GM13977 (cell line): ENCODE data around the gene LIPT2.

Source experiments
- DNase-seq: peaks from one replicate; pipeline ENCODE4 v3.0.0; 2012; ENCODE audit warnings: low spot score
- CTCF ChIP-seq: IDR thresholded peaks from 2 replicates; pipeline ENCODE4 v1.5.1; 2012; ENCODE audit warnings: mild to moderate bottlenecking, control low read depth; ENCODE audit not compliant: insufficient read depth; ENCODE audit errors: extremely low read depth, missing control alignments
- in situ Hi-C: fragments of 300-500 bp; cut with MboI; formaldehyde crosslinking; loops from one replicate; pipeline ENCODE4 v1.12.0; 2022; ENCODE audit warnings: low sequenced_read_pairs, low pct_unique_long_range_greater_than_20kb, mixed read lengths, inconsistent platforms; ENCODE audit not compliant: unreplicated experiment

LIPT2 gene

GRCh38 chr11:74485868-74486267 is 7.7 kb downstream of the LIPT2 start:
- in situ Hi-C loops, result no loop called here

GRCh38 chr11:74480688-74481417 is 12.7 kb downstream of the LIPT2 start:
- in situ Hi-C loops, result no loop called here
- TF ChIP-seq CTCF, result no peak
- DNase-seq, result no peak

More at GRCh38 chr11:74485868-74486267, 7.7 kb downstream of the LIPT2 start:
- no peak for DNase-seq
- no peak for TF ChIP-seq CTCF

- no peak for TF ChIP-seq CTCF
- in situ Hi-C loops, result no loop called here
- DNase-seq, result no peak
These were observed 13.8 kb downstream of the LIPT2 start for GRCh38 chr11:74479732-74480123.

- in situ Hi-C loops, result no loop called here
- DNase-seq, result no peak
- TF ChIP-seq CTCF, result no peak
These were observed 14.4 kb downstream of the LIPT2 start for GRCh38 chr11:74478877-74479731.

GRCh38 chr11:74476536-74476935 is 17.0 kb downstream of the LIPT2 start:
- no peak for TF ChIP-seq CTCF
- no peak for DNase-seq
- in situ Hi-C loops, result no loop called here

- no peak for TF ChIP-seq CTCF
- in situ Hi-C loops, result loop anchor here (25.0 kb wide), 1 partner anchor 88 kb away; no protein-coding TSS in a partner anchor
- no peak for DNase-seq
These were observed 19.2 kb downstream of the LIPT2 start for GRCh38 chr11:74474316-74474715.
